ENCODE data around the gene CUEDC1.
"Not testable (repeated sequence)": the region's sequence is repeated elsewhere in the genome, so short reads cannot be mapped to it uniquely, and the experiment has no call there.

Gene CUEDC1

GRCh38 chr17:57927048-57927723, 28.0 kb downstream of the CUEDC1 start:
- peak overlapping the region; percentile 55 for H3K4me3 Mint-ChIP-seq
- peak overlapping the region; percentile 83 for H3K27ac Mint-ChIP-seq
- TF ChIP-seq CTCF (IDR thresholded peaks at IDR 0.05) = no peak
- no peaks in the 10 kb centered on the region for H3K9me3 Mint-ChIP-seq
- peak; percentile 33 for DNase-seq
- peaks cover 88% of the 10 kb centered on the region for H3K4me1 Mint-ChIP-seq
- H3K27me3 Mint-ChIP-seq (ENCODE audit: low read depth, poor library complexity) = no peaks in the 10 kb centered on the region
- peaks cover 4% of the 10 kb centered on the region for H3K36me3 Mint-ChIP-seq (ENCODE audit: low read depth)

GRCh38 chr17:57926723-57927047, 28.5 kb downstream of the CUEDC1 start:
- no peak for DNase-seq
- Mint-ChIP-seq H3K9me3 (no peaks in the 10 kb centered on the region), H3K27me3 (ENCODE audit: low read depth, poor library complexity) (no peaks in the 10 kb centered on the region), H3K4me3 (peak overlapping the region; percentile 55), H3K36me3 (ENCODE audit: low read depth) (peaks cover 4% of the 10 kb centered on the region), H3K4me1 (peaks cover 89% of the 10 kb centered on the region), H3K27ac (peak overlapping the region; percentile 83)
- no peak for TF ChIP-seq CTCF (IDR thresholded peaks at IDR 0.05)

- no peaks in the 10 kb centered on the region for H3K27me3 Mint-ChIP-seq (ENCODE audit: low read depth, poor library complexity)
- TF ChIP-seq CTCF (IDR thresholded peaks at IDR 0.05) = no peak
- DNase-seq = no peak
- H3K4me3 Mint-ChIP-seq = no peak overlapping the region
- H3K4me1 Mint-ChIP-seq = peaks cover 88% of the 10 kb centered on the region
- no peaks in the 10 kb centered on the region for H3K9me3 Mint-ChIP-seq
- peaks cover 4% of the 10 kb centered on the region for H3K36me3 Mint-ChIP-seq (ENCODE audit: low read depth)
- H3K27ac Mint-ChIP-seq = no peak overlapping the region
Measured at GRCh38 chr17:57925361-57925990, 29.7 kb downstream of the CUEDC1 start.

GRCh38 chr17:57924677-57925076, 30.5 kb downstream of the CUEDC1 start:
- Mint-ChIP-seq H3K4me3 (peak overlapping the region; percentile 18), H3K9me3 (no peaks in the 10 kb centered on the region), H3K27ac (peak overlapping the region; percentile 43), H3K4me1 (peaks cover 88% of the 10 kb centered on the region), H3K27me3 (ENCODE audit: low read depth, poor library complexity) (no peaks in the 10 kb centered on the region), H3K36me3 (ENCODE audit: low read depth) (peaks cover 4% of the 10 kb centered on the region)
- no peak for TF ChIP-seq CTCF (IDR thresholded peaks at IDR 0.05)
- no peak for DNase-seq

- H3K27me3 Mint-ChIP-seq (ENCODE audit: low read depth, poor library complexity) = peaks cover 1% of the 10 kb centered on the region
- peaks cover 4% of the 10 kb centered on the region for H3K36me3 Mint-ChIP-seq (ENCODE audit: low read depth)
- H3K4me1 Mint-ChIP-seq = peaks cover 82% of the 10 kb centered on the region
- H3K9me3 Mint-ChIP-seq = no peaks in the 10 kb centered on the region
- TF ChIP-seq CTCF (IDR thresholded peaks at IDR 0.05) = no peak
- no peak overlapping the region for H3K4me3 Mint-ChIP-seq
- peak overlapping the region; percentile 64 for H3K27ac Mint-ChIP-seq
- DNase-seq = no peak
Measured at GRCh38 chr17:57923182-57923872, 31.9 kb downstream of the CUEDC1 start.

GRCh38 chr17:57922745-57923144, 32.5 kb downstream of the CUEDC1 start:
- peaks cover 82% of the 10 kb centered on the region for H3K4me1 Mint-ChIP-seq

More at GRCh38 chr17:57922745-57923144, 32.5 kb downstream of the CUEDC1 start:
- not testable (repeated sequence) for H3K27me3 Mint-ChIP-seq (ENCODE audit: low read depth, poor library complexity); H3K4me3 Mint-ChIP-seq; H3K36me3 Mint-ChIP-seq (ENCODE audit: low read depth); DNase-seq; H3K9me3 Mint-ChIP-seq
- peak overlapping the region; percentile 64 for H3K27ac Mint-ChIP-seq
